K562 (cell line): Measurements from ENCODE around the gene SORCS1. TPM values are rescaled to one million over a fixed set of nuclear protein-coding genes. Genes with fewer than 3 reads are reported as not detected.
A peak's percentile ranks its signal among the peaks of the same experiment; 100 is the strongest.

ENCODE experiments used
- ARID3A ChIP-seq: IDR thresholded peaks from 2 replicates; pipeline ENCODE4 v1.6.1; 2012; ENCODE audit warnings: low read depth, low read length, improper control_type of control experiment, borderline replicate concordance
- BRF2 ChIP-seq: IDR thresholded peaks from 3 replicates; pipeline ENCODE4 v1.6.1; 2011; ENCODE audit warnings: borderline replicate concordance, mild to moderate bottlenecking; ENCODE audit not compliant: insufficient read length, insufficient read depth
- CBX8 ChIP-seq: fragments of 200-600 bp; sonication (generic); IDR thresholded peaks from 2 replicates; pipeline ENCODE4 v1.6.1; 2012; ENCODE audit warnings: borderline replicate concordance, mixed run types, low read depth, mild to moderate bottlenecking, moderate library complexity, mixed read lengths, low read length, control low read depth, inconsistent platforms; ENCODE audit not compliant: poor library complexity, severe bottlenecking; ENCODE audit errors: extremely low read depth
- CUX1 ChIP-seq: fragments of 200-800 bp; sonication (Bioruptor generic); IDR thresholded peaks from 2 replicates; pipeline ENCODE4 v1.6.1; 2016; ENCODE audit warnings: missing genetic modification characterization, missing compliant biosample characterization
- E2F1 ChIP-seq: sonication (generic); formaldehyde crosslinking; IDR thresholded peaks from 2 replicates; pipeline ENCODE4 v1.8.1; 2023; ENCODE audit warnings: mild to moderate bottlenecking, missing genetic modification reagents, moderate library complexity
- HNRNPH1 ChIP-seq: fragments of 200-400 bp; formaldehyde crosslinking; optimal IDR thresholded peaks from 2 replicates; pipeline ENCODE3; 2017; ENCODE audit warnings: low read depth, mild to moderate bottlenecking, low read length, moderate library complexity
- MLX ChIP-seq, 2 experiments: fragments of 450-650 bp in 1 of 2; sonication (generic) in 1 of 2; formaldehyde crosslinking; conservative IDR thresholded peaks; 2 replicates each; pipeline versions ENCODE4 v1.4.0 to v1.8.1; 2020 to 2022; ENCODE audit warnings: mild to moderate bottlenecking in 1 of 2, missing genetic modification reagents in 1 of 2
- NFXL1 ChIP-seq: fragments of 450-650 bp; formaldehyde crosslinking; IDR thresholded peaks from 2 replicates; pipeline ENCODE4 v1.4.0; 2021; ENCODE audit warnings: mild to moderate bottlenecking
- POLR2AphosphoS5 ChIP-seq: IDR thresholded peaks from 2 replicates; pipeline ENCODE4 v1.6.1; 2011; ENCODE audit warnings: mild to moderate bottlenecking, low read depth, low read length, moderate library complexity; ENCODE audit not compliant: control insufficient read depth, insufficient read depth
- TAL1 ChIP-seq: fragments of 450-650 bp; IDR thresholded peaks from 2 replicates; pipeline ENCODE4 v1.6.1; 2016; ENCODE audit warnings: mild to moderate bottlenecking
- ZBTB11 ChIP-seq, 3 experiments: fragments of 200-800 bp in 1 of 3; fragments of 250-450 bp in 1 of 3; fragments of 450-650 bp in 1 of 3; sonication (Bioruptor Pico) in 1 of 3; sonication (Bioruptor generic) in 1 of 3; formaldehyde crosslinking in 1 of 3; IDR thresholded peaks; 2 replicates each; pipeline versions ENCODE4 v1.6.1 to v1.8.0; 2016 to 2022; ENCODE audit warnings: mild to moderate bottlenecking in 2 of 3, missing genetic modification characterization in 2 of 3, missing compliant biosample characterization in 1 of 3, moderate library complexity in 1 of 3
- ZBTB17 ChIP-seq: fragments of 450-650 bp; formaldehyde crosslinking; IDR thresholded peaks from 2 replicates; pipeline ENCODE4 v1.4.0; 2020; ENCODE audit warnings: mild to moderate bottlenecking
- polyA plus RNA-seq, 8 experiments: library from polyadenylated mRNA; depleted of rRNA in 4 of 8; stranded (reverse) in 5 of 8; unstranded in 3 of 8; fragments of >200 nt; fragmentation: Nextera tagmentation in 2 of 8; fragmentation: Illumina TruSeq in 1 of 8; extraction: Ambion mirVana in 2 of 8; extraction: Trizol in 1 of 8; gene quantifications; 2 replicates each; pipeline versions ENCODE4 v1.2.1 to v1.2.3, GENCODE V29; 2011 to 2014; ENCODE audit warnings: inconsistent platforms in 1 of 8, missing spikeins in 1 of 8
- total RNA-seq, 7 experiments: library from RNA; depleted of rRNA in 6 of 7; stranded (reverse); fragments of >200 nt in 6 of 7; fragmentation: Illumina TruSeq in 2 of 7; extraction: Trizol in 2 of 7; gene quantifications; 2 replicates each; pipeline versions ENCODE4 v1.2.1 to v1.2.3, GENCODE V29; 2011 to 2021; ENCODE audit warnings: low replicate concordance in 1 of 7

SORCS1 gene
- total and polyA plus RNA-seq, 9 of the 15 experiments (the other 6 are each of a cell fraction or from before 2014, with no cell fraction given) = 1.5 to 3.9 (median 2.7) TPM

- no peak for TF ChIP-seq BRF2
- TF ChIP-seq NFXL1 (CRISPR knock-in tag) = no peak
- TF ChIP-seq ZBTB17 (CRISPR knock-in tag) = no peak
- TF ChIP-seq ARID3A = 0 out of 2 replicates have a peak, but pooled peaks have one; percentile 42
- no peak for TF ChIP-seq CUX1
- TF ChIP-seq MLX (CRISPR knock-in tag; conservative IDR thresholded peaks at IDR 0.05) = no peak
- peak; percentile 71; the same call in 1 of the 2 replicates for TF ChIP-seq POLR2AphosphoS5
- TF ChIP-seq CBX8 = no peak
- no peak for TF ChIP-seq HNRNPH1
- peak; percentile 77 for TF ChIP-seq TAL1
- TF ChIP-seq ZBTB11 (CRISPR knock-in tag; IDR thresholded peaks at IDR 0.05) = no peak
- TF ChIP-seq E2F1 (CRISPR knock-in tag) = no peak
These were observed 138.8 kb downstream of the SORCS1 start (continued) for GRCh38 chr10:107025676-107026075.
